IPS-18a (cell line): ENCODE measurements around the gene TMEM178A.

Source experiments
- H3K27ac ChIP-seq: one replicate; pipeline ENCODE4 v1.5.1; 2013; ENCODE audit warnings: low read length
- H3K27me3 ChIP-seq: one replicate; pipeline ENCODE4 v1.6.1; 2013; ENCODE audit warnings: mild to moderate bottlenecking, low read length; ENCODE audit not compliant: control insufficient read depth, insufficient read depth
- H3K36me3 ChIP-seq: one replicate; pipeline ENCODE4 v1.6.1; 2013; ENCODE audit warnings: low read depth, low read length; ENCODE audit not compliant: control insufficient read depth
- H3K4me1 ChIP-seq: one replicate; pipeline ENCODE4 v1.6.1; 2013; ENCODE audit warnings: low read depth, low read length; ENCODE audit not compliant: control insufficient read depth
- H3K4me3 ChIP-seq: one replicate; pipeline ENCODE4 v1.5.1; 2013; ENCODE audit warnings: low read length
- H3K9ac ChIP-seq: one replicate; pipeline ENCODE4 v1.6.1; 2013; ENCODE audit warnings: mild to moderate bottlenecking, low read length, moderate library complexity
- H3K9me3 ChIP-seq: one replicate; pipeline ENCODE4 v1.6.1; 2013; ENCODE audit warnings: low read depth, low read length; ENCODE audit not compliant: control insufficient read depth

TMEM178A gene

GRCh38 chr2:39683022-39683699 lies 17.4 kb downstream of the TMEM178A start:
- Histone ChIP-seq H3K4me3 (no peak overlapping the region), H3K9ac (no peak overlapping the region), H3K27me3 (no peaks in the 10 kb centered on the region), H3K27ac (no peak overlapping the region), H3K4me1 (no peaks in the 10 kb centered on the region), H3K9me3 (peaks cover 4% of the 10 kb centered on the region), H3K36me3 (no peaks in the 10 kb centered on the region)

DNA sequence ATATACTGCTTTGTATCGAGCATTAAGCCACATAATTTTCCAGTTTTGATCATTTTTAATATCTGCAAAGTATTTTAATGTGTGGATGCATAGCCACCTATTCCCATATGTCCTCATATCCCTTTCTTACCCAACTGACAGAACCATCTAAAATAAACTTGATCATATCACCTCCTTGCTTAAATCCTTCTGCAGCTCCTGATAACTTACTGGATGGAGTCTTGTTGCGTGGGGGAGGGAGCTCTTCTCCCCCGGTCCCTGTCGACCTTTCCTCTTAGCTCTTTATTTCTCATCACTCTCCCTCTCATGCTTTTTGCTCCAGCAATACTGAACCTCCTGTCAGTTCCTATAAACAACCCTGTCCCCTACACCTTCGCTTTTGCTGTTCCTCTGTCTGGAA lies 18.7 kb downstream of the TMEM178A start:
- Histone ChIP-seq H3K4me1 (no peaks in the 10 kb centered on the region), H3K36me3 (no peaks in the 10 kb centered on the region), H3K27me3 (no peaks in the 10 kb centered on the region), H3K9ac (no peak overlapping the region), H3K4me3 (no peak overlapping the region), H3K9me3 (no peaks in the 10 kb centered on the region), H3K27ac (no peak overlapping the region)

GRCh38 chr2:39685126-39685525 lies 19.4 kb downstream of the TMEM178A start:
- Histone ChIP-seq H3K4me3 (no peak overlapping the region), H3K36me3 (no peaks in the 10 kb centered on the region), H3K9me3 (no peaks in the 10 kb centered on the region), H3K9ac (no peak overlapping the region), H3K27me3 (no peaks in the 10 kb centered on the region), H3K4me1 (no peaks in the 10 kb centered on the region), H3K27ac (no peak overlapping the region)

- Histone ChIP-seq H3K9ac (no peak overlapping the region), H3K4me3 (no peak overlapping the region), H3K36me3 (no peaks in the 10 kb centered on the region), H3K27me3 (no peaks in the 10 kb centered on the region), H3K4me1 (no peaks in the 10 kb centered on the region), H3K9me3 (no peaks in the 10 kb centered on the region), H3K27ac (no peak overlapping the region)
Observed at GRCh38 chr2:39686456-39686855, 20.7 kb downstream of the TMEM178A start.

DNA sequence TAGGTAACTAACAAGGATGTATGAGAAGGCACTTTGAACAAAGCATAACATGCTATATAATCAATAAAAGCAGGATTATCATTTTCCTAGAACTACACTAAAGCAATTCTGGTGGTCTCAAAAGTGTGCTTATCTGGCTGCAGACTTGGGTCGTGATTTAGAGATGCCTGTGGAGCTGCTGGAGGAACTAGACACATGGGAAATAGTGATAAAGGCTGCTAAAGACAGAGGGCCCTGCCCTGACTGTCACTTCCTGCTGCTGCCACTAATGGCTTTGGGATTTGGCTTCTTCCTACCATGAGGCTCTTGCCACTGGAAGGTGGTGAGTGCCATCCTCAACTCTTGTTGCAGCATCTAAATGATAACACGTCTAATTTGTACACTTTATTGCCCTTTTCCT lies 22.5 kb downstream of the TMEM178A start:
- no peaks in the 10 kb centered on the region for H3K27me3 ChIP-seq
- no peak overlapping the region for H3K27ac ChIP-seq
- H3K4me3 ChIP-seq: no peak overlapping the region
- no peaks in the 10 kb centered on the region for H3K4me1 ChIP-seq
- no peaks in the 10 kb centered on the region for H3K36me3 ChIP-seq
- no peak overlapping the region for H3K9ac ChIP-seq
- H3K9me3 ChIP-seq: no peaks in the 10 kb centered on the region

- Histone ChIP-seq H3K4me3 (no peak overlapping the region), H3K27me3 (no peaks in the 10 kb centered on the region), H3K9me3 (no peaks in the 10 kb centered on the region), H3K4me1 (no peaks in the 10 kb centered on the region), H3K9ac (no peak overlapping the region), H3K36me3 (no peaks in the 10 kb centered on the region), H3K27ac (no peak overlapping the region)
Observed at GRCh38 chr2:39689272-39689841, 23.6 kb downstream of the TMEM178A start.

GRCh38 chr2:39689876-39690275 lies 24.2 kb downstream of the TMEM178A start:
- H3K36me3 ChIP-seq: no peaks in the 10 kb centered on the region
- H3K27ac ChIP-seq: no peak overlapping the region
- no peak overlapping the region for H3K4me3 ChIP-seq
- no peaks in the 10 kb centered on the region for H3K9me3 ChIP-seq
- no peak overlapping the region for H3K9ac ChIP-seq
- no peaks in the 10 kb centered on the region for H3K4me1 ChIP-seq
- H3K27me3 ChIP-seq: no peaks in the 10 kb centered on the region

- no peak overlapping the region for H3K27ac ChIP-seq
- no peak overlapping the region for H3K9ac ChIP-seq
- H3K36me3 ChIP-seq: no peaks in the 10 kb centered on the region
- peaks cover 5% of the 10 kb centered on the region for H3K4me1 ChIP-seq
- no peaks in the 10 kb centered on the region for H3K9me3 ChIP-seq
- no peak overlapping the region for H3K4me3 ChIP-seq
- H3K27me3 ChIP-seq: no peaks in the 10 kb centered on the region
Observed at GRCh38 chr2:39693245-39693644, 27.5 kb downstream of the TMEM178A start.

DNA sequence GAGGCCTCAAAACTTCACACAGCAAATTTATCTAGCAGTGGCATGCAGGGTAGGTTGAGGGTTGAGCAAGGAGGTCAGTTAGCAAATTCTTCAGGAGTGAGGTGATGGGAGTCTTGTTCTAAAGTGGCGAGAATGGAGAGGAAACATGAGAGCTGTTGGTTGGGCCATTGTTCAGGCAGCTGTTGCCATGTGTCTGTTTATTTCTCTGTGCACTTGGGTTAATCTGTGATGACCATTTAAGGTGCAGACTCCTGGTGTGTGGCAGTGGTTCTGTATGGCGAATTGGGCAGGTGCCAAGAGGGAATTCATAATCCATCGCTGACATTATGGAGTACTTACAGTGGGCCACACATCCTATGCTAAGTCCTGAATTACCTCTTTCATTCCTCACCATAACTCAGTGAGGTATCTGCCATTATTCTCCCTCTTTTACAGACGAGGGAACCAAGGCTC lies 30.4 kb downstream of the TMEM178A start:
- Histone ChIP-seq H3K36me3 (no peaks in the 10 kb centered on the region), H3K4me3 (no peak overlapping the region), H3K4me1 (peaks cover 5% of the 10 kb centered on the region), H3K9ac (no peak overlapping the region), H3K27me3 (no peaks in the 10 kb centered on the region), H3K9me3 (no peaks in the 10 kb centered on the region), H3K27ac (no peak overlapping the region)

DNA sequence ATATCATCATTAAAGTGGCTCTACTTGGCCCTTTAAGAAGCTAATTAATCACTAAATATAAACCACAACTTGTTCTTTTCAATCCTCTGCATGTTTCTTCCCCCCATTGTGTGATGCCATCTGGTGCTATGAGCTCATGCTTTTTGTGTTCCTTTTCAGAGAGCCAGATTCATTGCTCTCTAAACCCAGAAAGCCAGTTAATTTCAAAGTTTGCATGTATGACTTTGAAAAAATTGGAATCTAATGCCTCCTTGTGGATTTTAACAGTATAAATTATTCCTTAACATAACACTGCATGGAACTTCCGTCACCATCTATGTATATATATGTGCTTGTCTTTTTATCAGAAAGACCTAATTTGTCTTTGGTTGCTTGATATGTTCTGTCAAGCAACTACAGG lies 31.1 kb downstream of the TMEM178A start:
- Histone ChIP-seq H3K9ac (no peak overlapping the region), H3K27ac (no peak overlapping the region), H3K9me3 (no peaks in the 10 kb centered on the region), H3K36me3 (no peaks in the 10 kb centered on the region), H3K4me3 (no peak overlapping the region), H3K27me3 (no peaks in the 10 kb centered on the region), H3K4me1 (peaks cover 5% of the 10 kb centered on the region)

- Histone ChIP-seq H3K4me3 (no peak overlapping the region), H3K4me1 (peaks cover 5% of the 10 kb centered on the region), H3K27ac (no peak overlapping the region), H3K27me3 (no peaks in the 10 kb centered on the region), H3K36me3 (no peaks in the 10 kb centered on the region), H3K9ac (no peak overlapping the region), H3K9me3 (no peaks in the 10 kb centered on the region)
Observed at GRCh38 chr2:39697454-39697853, 31.7 kb downstream of the TMEM178A start.

- H3K27me3 ChIP-seq: no peaks in the 10 kb centered on the region
- H3K27ac ChIP-seq: no peak overlapping the region
- H3K9me3 ChIP-seq: no peaks in the 10 kb centered on the region
- no peak overlapping the region for H3K4me3 ChIP-seq
- H3K4me1 ChIP-seq: peaks cover 3% of the 10 kb centered on the region
- H3K36me3 ChIP-seq: no peaks in the 10 kb centered on the region
- no peak overlapping the region for H3K9ac ChIP-seq
Observed at GRCh38 chr2:39701137-39701536, 35.4 kb downstream of the TMEM178A start.
